ENCODE results near the gene PGD.
"Not testable (repeated sequence)": the region's sequence is repeated elsewhere in the genome, so short reads cannot be mapped to it uniquely, and the experiment has no call there.

GRCh38 chr1:10426535-10426848 is 27.6 kb downstream of the PGD start:
- TF ChIP-seq EZH2phosphoT487 (conservative IDR thresholded peaks at IDR 0.05; ENCODE audit: low read length); CTCF (IDR thresholded peaks at IDR 0.05; ENCODE audit: insufficient read depth, low read length, poor library complexity, severe bottlenecking): not testable (repeated sequence)

All from SU-DHL-6 (cell line).